Stimulated activated CD4-positive, alpha-beta T cell treated with anti-CD3 and anti-CD28 coated beads, Interleukin-12 subunit alpha, Interleukin-12 subunit beta, amount 100 ng/mL, for 24 hours (primary cell): ENCODE results near the gene STYXL1.
"Not testable (repeated sequence)": the region's sequence is repeated elsewhere in the genome, so short reads cannot be mapped to it uniquely, and the experiment has no call there.

Source experiments
- DNase-seq, 2 experiments: peaks; one replicate each; pipeline ENCODE4 v3.0.0-alpha.2; 2020; ENCODE audit warnings: low read depth in 2 of 2

Gene STYXL1

DNA sequence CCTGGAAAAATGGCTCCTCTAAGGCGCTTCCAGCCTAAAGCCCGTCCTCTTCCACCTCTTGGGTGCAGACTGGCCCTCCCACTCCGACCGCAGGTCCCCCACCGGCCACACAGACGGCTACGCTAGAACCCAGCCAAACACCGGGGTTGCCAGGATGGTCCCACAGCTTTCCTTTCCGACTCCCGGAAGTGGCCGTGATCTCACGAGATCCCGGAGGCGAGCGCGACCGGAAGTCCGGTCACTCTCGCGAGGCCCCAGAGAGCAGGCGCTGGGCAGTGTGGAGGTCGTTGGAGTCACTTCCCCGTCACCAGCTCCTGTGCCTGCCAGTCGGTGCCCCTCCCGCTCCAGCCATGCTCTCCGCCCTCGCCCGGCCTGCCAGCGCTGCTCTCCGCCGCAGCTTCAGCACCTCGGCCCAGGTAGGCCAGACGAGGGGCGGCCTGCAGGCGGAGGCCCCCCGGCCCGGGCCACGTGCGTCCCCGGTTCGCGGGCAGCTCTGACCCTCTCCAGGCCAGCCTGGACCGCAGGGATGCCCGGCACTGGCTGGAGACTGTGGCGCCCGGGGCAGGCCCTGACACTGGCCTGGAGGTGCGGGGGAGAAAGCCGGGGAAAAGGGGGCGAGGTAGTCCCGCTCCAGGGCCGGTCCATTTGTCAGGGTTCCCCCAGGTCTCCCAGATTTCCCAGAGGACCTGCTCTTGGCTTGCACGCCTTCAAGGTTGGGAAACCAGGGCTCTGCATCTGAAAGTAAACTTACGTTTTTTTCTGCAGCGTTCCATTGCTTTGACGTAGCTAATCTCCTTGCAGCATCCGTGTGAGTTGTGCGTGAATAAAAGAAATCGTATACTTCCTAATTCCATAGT, at the start of gene STYXL1, which contains the start of gene MDH2:
Gene STYXL1, minus strand, starts transcription at position 190 of the 857 bp plus-strand sequence. CDS start 17,477 bp downstream, outside the sequence.
Gene MDH2, plus strand, starts transcription at position 296 of the 857 bp plus-strand sequence. Its CDS starts 55 bp downstream, at position 351.
- peak; percentile 86 for DNase-seq

DNA sequence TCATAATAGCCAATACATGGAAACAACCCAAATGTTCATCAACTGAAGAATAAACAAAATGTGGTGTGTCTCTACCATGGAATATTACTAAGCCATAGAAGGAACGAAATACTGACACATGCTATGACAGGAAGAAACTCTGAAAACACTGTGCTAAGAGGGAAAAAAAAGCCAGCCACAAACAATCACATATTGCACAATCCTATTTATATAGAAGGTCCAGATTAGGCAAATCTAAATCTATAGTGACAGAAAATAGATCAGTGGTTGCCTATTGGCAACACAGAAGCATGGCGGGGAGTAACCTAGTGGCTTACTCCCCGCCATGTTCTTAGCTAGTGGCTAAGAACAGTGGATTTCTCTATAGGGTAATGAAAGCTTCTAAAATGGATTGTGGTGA, 48.1 kb upstream of the STYXL1 start:
- DNase-seq, result no peak

- DNase-seq, result not testable (repeated sequence)
Measured at GRCh38 chr7:76094326-76094725, 46.5 kb upstream of the STYXL1 start.

DNA sequence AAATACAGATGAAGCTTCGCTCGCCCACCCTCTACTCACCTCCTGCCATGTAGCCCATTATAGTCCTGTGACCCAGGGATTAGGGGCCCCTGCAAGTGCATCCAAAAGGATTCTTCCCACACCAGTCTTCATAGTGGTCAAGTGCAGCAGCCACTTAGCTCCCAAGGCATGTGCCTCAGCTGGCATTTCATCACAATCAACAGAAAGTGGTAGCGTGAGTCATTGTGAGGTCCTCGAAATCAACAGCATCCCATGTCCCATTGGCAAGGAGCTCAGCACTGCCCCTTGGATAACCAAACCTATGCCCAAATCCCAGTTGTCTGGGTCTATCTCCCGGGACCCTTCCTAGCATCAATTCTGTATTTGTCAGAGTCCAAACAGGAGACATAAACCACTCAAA, 45.7 kb upstream of the STYXL1 start:
- DNase-seq, result not testable (repeated sequence)

DNA sequence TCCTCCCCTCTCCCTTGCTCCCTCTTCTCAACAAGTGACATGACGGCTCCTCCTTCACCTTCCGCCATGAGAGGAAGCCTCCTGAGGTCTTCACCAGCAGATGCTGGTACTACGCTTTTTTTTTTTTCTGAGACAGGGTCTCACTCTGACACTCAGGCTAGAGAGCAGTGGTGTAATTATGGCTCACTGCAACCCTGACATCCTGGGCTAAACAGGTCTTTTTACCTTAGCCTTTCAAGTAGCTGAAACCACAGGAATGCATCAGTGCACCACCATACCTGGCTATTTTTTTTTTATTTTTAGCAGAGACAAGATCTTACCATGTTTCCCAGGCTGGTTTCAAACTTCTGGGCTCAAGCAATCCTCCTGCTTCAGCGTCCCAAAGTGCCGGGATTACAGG, 43.7 kb upstream of the STYXL1 start:
- no peak for DNase-seq

GRCh38 chr7:76089865-76090475, 42.2 kb upstream of the STYXL1 start:
- no peak for DNase-seq

DNA sequence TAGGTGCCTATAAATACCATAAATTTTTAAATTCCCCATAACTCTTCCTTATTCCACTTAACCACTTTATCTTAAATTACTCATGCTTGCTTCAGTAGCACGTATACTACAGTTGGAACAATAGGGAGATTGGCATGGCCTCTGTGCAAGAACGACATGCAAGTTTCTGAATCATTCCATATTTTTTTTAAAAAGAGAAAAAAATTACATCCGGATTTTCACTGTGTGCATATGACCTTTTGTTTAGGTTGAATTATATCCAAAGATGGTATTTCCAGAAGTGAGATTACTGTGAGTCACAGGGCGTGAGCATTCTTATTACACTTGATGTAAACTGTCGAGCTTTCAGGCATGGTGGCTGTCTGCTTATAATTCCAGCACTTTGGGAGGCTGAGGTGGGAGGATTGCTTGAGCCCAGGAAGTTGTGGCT, 39.6 kb upstream of the STYXL1 start:
- not testable (repeated sequence) for DNase-seq

DNA sequence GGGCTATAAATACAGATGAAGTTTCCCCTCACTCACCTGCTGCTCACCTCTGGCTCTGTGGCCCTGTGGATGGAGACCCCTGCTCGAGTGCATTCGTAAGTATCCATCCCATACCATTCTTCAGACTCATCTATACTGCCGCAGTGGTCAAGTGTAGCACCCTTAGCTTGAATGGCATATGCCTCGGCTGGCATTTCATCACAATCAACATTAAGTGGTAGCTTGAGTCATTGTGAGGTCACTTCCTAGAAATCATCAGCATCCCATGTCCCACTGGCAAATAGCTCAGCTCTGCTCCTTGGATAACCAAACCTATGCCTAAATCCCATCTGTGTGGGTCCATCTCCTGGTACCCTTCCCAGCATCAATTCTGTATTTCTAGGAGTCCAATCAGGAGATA, 38.3 kb upstream of the STYXL1 start:
- no peak for DNase-seq

- DNase-seq, result not testable (repeated sequence)
Measured at GRCh38 chr7:76084115-76084514, 36.3 kb upstream of the STYXL1 start.

- no peak for DNase-seq
Measured at GRCh38 chr7:76080204-76080603, 32.4 kb upstream of the STYXL1 start.

DNA sequence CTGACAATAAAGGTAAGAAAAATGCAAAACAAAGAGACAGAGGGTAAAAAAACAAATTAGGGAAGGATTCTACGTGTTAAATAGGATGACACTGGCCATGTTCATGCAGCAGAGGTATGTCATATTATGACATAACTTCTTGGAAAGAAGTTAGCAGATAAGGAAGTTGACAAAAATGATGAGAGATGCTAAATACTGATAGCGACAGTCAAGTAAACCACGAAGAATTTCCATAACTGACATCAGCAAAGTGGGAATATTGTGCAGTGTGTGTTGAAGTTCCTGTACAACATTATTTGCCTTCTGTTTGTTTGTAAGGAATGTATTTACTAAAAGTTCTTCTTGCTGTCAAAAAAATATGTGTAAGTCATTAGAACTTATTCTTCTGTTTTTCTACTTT, 29.6 kb upstream of the STYXL1 start:
- no peak for DNase-seq

DNA sequence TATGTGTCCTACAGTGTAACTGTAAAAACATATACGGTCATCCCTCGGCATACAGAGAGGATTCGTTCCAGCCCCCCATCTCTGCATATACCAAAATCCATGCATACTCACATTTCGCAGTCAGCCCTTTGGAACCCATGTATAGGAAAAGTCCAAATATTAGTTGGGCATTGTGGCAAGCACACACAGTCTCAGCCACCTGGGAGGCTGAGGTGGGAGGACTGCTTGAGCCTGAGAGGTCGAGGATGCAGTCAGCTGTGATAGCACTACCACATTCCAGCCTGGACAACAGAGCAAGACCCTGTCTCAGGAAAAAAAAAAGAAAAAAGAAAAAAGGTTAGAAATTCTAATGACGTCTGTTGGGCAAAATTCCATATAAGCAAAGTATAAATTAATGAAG, 29.2 kb upstream of the STYXL1 start:
- no peak for DNase-seq

- DNase-seq, result no peak
Measured at GRCh38 chr7:76074972-76075370, 27.2 kb upstream of the STYXL1 start.

DNA sequence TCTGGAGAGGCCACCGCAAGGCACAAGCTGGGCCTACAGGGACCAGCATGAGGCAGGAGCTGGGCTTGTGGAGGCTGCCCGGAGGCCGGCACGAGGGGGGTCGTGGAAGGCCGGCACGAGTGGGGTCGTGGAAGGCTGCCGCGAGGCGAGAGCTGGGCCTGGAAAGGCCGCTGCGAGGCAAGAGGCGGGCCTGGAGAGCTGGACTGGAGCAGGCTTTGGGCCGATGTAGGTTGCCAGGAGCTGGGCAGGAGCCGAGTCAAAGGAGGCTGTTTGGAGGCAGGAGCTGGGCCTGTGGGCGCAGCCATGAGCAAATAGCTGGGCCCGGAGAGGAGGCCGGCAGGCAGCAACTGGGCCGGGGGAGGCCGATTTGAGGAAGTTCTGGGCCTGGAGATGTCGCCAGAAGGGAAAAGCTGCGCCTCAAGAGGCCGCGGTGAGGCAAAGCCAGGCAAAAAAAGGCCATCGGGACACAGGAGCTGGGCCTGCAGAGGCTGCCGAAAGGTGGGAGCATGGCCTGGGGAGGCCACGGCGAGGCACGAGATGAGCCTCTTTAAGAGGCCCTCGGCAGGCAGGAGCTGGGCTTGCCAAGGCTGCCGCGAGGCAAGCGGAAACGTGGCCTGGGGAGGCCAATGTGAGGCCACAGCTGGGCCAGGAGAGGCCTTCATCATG, 26.6 kb upstream of the STYXL1 start:
- DNase-seq, result no peak

DNA sequence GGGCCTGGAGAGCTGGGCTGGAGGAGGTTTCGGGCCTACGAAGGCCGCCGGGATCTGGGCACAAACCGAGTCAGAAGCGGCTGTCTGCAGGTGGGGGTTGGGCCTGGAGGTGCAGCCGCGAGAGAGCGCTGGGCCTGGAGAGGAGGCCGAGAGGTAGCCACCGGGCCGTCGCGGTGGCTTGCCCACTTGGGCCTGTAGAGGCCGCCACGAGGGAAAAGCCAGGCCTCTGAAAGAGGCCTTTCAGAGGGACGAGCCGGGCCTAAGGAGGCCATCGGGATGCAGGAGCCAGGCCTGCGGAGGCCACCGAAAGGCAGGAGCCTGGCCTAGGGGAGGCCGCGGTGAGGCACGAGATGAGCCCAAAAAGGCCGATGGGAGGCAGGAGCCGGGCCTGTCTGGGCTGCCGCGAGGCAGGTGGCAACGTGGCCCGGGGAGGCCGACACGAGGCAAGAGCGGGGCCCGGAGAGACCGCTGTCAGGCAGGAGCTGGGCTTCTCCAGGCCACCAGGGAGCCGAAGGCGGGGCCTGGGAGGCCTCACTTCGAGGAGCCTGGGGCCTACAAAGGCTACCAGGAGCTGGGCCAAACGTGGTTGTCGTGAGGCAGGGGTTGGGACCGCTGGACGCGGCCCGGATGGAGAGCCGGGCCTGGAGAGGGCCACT, 25.7 kb upstream of the STYXL1 start:
- DNase-seq, result no peak

DNA sequence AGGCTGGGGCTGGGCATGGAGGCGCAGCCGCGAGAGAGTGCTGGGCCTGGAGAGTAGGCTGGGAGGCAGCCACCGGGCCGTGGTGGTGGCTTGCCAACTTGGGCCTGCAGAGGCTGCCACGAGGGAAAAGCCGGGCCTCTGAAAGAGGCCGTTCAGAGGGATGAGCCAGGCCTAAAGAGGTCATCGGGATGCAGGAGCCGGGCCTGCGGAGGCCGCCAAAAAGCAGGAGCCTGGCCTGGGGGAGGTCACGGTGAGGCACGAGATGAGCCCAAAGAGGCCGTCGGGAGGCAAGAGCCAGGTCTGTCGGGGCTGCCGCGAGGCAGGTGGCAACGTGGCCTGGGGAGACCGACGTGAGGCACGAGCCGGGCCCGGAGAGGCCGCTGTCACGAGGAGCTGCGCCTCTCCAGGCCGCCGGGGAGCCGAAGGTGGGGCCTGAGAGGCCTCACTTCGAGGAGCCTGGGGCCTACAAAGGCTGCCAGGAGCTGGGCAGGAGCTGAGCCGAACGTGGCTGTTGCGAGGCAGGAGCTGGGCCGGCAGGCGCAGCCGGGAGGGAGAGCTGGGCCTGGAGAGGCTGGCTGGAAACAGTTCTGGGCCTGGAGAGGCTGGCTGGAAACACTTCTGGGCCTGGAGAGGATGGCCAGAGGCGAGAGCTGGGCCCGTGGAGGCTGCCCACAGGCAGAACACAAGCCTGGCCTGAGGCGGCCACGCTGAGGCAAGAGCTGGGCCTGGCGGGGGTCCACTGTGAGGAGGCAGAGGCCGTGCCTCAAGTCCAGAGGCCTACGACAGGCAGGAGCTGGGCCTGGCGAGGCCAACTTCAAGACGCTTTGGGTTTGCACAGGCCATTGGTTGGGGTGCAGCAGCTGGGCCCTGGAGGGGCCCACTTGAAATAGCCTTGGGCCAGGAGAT, 24.7 kb upstream of the STYXL1 start:
- no peak for DNase-seq

DNA sequence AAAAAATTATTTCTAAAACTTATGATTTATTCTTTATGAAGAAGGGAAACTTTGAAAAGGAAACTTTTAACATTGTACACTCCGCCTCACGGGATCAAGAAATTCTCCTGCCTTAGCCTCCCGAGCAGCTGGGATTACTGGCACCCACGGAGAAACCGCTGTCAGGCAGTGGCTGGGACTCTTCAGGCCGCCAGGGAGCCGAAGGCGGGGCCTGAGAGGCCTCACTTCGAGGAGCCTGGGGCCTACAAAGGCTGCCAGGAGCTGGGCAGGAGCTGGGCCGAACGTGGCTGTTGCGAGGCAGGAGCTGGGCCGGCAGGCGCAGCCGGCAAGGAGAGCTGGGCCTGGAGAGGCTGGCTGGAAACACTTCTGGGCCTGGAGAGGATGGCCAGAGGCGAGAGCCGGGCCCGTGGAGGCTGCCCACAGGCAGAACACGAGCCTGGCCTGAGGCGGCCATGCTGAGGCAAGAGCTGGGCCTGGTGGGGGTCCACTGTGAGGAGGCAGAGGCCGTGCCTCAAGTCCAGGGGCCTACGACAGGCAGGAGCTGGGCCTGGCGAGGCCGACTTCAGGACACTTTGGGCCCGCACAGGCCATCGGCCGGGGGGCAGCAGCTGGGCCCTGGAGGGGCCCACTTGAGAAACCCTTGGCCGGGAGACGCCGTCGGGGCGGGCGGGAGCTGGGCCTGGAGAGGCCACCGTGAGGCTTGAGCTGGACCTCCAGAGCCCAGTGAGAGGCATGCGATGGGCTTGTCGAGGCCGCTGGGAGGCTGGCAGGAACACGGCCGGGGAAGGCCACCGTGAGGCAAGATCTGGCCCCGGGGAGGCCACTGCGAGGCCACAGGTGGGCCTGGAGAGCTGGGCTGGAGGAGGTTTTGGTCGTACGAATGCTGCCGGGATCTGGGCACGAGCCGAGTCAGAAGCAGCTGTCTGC, 23.8 kb upstream of the STYXL1 start:
- no peak for DNase-seq

GRCh38 chr7:76069238-76069638, 21.4 kb upstream of the STYXL1 start:
- DNase-seq, result no peak

DNA sequence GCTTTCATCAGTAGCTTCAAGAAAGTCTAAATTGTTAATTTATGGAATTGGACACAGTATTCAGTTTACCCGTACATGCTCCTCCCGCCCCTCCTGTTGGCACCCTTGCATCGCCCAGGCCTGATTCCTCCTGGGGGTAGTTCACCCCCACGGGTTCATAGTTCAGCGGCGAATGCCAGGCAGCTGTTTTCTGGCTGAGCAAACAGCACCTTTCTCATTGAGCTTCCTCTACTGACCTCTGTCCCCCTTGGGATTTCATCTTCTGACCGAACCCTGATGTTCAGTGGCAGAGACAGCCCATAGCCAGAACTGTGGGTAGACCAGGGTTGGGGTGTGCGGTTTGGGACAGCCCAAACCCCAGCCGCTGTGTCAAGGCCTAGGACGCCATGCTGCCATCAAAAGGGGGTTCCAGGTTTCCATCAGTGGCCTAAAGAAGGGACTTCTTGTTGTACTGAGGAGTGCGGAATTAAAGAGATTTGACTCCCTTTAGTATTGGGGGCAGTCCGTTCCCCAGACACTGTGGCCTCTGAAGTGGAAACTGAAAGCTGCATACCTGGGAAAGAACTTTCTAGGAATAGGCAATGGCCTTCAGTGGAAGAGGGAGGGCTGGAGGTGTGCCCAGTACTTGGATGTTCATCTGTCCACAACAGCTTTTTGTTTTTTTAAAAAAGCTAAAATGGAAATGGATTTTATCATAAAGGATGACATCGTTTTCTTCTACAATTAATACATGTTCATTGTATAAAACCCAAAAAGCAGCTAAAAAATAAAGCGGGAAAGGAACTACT, 19.1 kb upstream of the STYXL1 start:
- DNase-seq, result no peak
